ENCODE results near the gene EML4.

- TF ChIP-seq, protein P1, sequence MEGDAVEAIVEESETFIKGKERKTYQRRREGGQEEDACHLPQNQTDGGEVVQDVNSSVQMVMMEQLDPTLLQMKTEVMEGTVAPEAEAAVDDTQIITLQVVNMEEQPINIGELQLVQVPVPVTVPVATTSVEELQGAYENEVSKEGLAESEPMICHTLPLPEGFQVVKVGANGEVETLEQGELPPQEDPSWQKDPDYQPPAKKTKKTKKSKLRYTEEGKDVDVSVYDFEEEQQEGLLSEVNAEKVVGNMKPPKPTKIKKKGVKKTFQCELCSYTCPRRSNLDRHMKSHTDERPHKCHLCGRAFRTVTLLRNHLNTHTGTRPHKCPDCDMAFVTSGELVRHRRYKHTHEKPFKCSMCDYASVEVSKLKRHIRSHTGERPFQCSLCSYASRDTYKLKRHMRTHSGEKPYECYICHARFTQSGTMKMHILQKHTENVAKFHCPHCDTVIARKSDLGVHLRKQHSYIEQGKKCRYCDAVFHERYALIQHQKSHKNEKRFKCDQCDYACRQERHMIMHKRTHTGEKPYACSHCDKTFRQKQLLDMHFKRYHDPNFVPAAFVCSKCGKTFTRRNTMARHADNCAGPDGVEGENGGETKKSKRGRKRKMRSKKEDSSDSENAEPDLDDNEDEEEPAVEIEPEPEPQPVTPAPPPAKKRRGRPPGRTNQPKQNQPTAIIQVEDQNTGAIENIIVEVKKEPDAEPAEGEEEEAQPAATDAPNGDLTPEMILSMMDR (IDR thresholded peaks at IDR 0.05) = no peak
- no peak for TF ChIP-seq EZH2 (IDR thresholded peaks at IDR 0.05; ENCODE audit: borderline replicate concordance, insufficient read depth, low read depth, low read length, poor library complexity, severe bottlenecking)
These were observed 97.1 kb downstream of the EML4 start for GRCh38 chr2:42266236-42266635.
